Mucosa of descending colon (tissue), 3 donors: ENCODE results near the gene UBE2E1. TPM values are rescaled to one million over a fixed set of nuclear protein-coding genes. Genes with fewer than 3 reads are reported as not detected.

Source experiments
- ATAC-seq: fragments of 200-7000 bp; cut with Tn5 transposase; one replicate; pipeline ENCODE4 v1.9.1; 2020; ENCODE audit warnings: mild to moderate bottlenecking, moderate library complexity
- DNase-seq, 3 donors: peaks; one replicate each; pipeline ENCODE4 v3.0.0-alpha.2; 2020
- H3K36me3 ChIP-seq: fragments of 200-600 bp; one replicate; pipeline ENCODE4 v1.8.0; 2021; ENCODE audit warnings: low read depth, mild to moderate bottlenecking
- H3K4me1 ChIP-seq: fragments of 200-600 bp; one replicate; pipeline ENCODE4 v1.8.0; 2021; ENCODE audit warnings: low read depth, mild to moderate bottlenecking
- H3K4me3 ChIP-seq: fragments of 200-600 bp; one replicate; pipeline ENCODE4 v1.8.0; 2021; ENCODE audit warnings: mild to moderate bottlenecking
- H3K9me3 ChIP-seq: fragments of 200-600 bp; one replicate; pipeline ENCODE4 v1.8.0; 2021; ENCODE audit warnings: mild to moderate bottlenecking
- intact Hi-C, 2 donors: fragments of 100-400 bp; cut with DNase I in 1 of 2; cut with micrococcal nuclease in 1 of 2; formaldehyde crosslinking; loops; one replicate each; pipeline versions ENCODE4 v1.11.0 to v1.11.1; 2022; cut with DNase I, micrococcal nuclease
- long read RNA-seq, 2 donors: library from polyadenylated mRNA; unstranded; transcript quantifications; one replicate each; pipeline ENCODE4 v2.0.0, GENCODE V29; 2019 to 2021
- total RNA-seq, 3 donors: library from RNA; stranded (reverse); fragmentation: NEBNext Ultra II Directional in 2 of 3; extraction: Animal tissue kit (Norgen Biotek cat#: 25700) in 2 of 3; gene quantifications; one replicate each; pipeline versions ENCODE4 v1.2.1 to v1.2.4, GENCODE V29; 2021 to 2023
- TF ChIP-seq, protein P1 (sequence below): fragments of 200-600 bp; IDR thresholded peaks from one replicate; pipeline ENCODE4 v1.8.0; 2022; ENCODE audit warnings: antibody characterized with exemption, mild to moderate bottlenecking
- donor health status: DM: no; HTN: no; CAD: no; lungs with moderate emphysema.
- donor health status: DM: no; HTN: no; CAD: no.
- donor health status: DM: no; HTN: yes; CAD: no.

Gene UBE2E1
- 100 to 1,000 TPM in 1 of 3 donors, 10 to 100 TPM in 2; 84.7 to 111 (median 86.8) TPM for total RNA-seq
- long read RNA-seq, donor 1, partial matches to known transcripts, result 3 of 4 reads
- long read RNA-seq, donor 1, other reads (novel, unspliced or antisense), result 1 of 4 reads
- long read RNA-seq, donor 2, partial matches to known transcripts, result 1 of 2 reads
- long read RNA-seq, donor 2, other reads (novel, unspliced or antisense), result 0 of 2 reads

DNA sequence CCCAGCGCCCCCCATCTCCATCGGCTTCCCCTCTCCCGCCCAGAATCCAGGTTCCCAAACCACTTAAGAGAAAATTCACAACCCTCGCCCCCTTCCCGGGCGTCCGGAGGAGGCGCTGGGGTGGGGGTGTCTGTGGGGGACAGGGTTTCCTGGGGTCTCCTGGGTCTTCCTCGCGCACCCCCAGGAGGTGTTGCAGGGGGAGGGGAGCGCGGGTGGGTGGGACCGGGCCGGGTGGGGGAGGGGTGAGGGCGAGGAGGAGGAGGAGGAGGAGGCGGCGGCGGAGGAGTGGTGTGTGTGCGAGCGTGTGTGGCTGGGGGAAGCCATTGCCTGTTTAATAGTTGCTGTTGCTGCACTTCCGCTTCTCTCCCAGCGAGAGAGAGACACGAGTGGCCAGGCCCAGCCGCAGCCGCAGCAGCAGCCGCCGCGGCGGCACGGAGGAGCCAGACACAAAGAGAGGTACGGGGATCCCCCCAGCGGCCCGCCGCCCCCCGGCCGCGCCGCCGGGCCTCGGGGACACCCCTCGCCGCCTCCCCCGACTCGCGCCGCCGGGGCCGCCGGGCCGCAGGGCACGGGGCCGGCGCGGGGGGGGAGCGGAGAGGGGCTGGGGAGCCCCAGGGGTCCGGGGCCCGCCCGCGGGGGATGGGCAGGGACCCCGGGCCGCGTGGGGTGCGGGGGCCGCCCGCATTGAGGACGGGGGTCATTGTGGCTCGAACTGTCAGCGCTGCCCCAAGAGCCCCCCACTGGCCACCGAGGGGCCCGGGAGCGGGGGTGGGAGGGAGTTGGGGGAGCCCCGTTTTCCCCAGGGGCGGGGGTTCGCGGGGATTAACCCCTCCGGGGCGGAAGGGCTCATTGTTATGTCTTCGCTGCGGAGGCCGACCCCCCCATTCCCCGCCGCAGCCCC is at the start of gene UBE2E1:
Gene UBE2E1 (plus strand): TSS at position 323 of the 901 bp plus-strand sequence. CDS start 1,315 bp downstream, outside the sequence.
- intact Hi-C loops, result no loop called here
- DNase-seq, result peak; percentile 78 to 86 (median 80)
- Histone ChIP-seq H3K9me3 (no peaks in the 10 kb centered on the region), H3K4me3 (peak within 1 kb of the TSS; percentile 88), H3K36me3 (no peaks in the 10 kb centered on the region), H3K4me1 (peaks cover 28% of the 10 kb centered on the region)
- TF ChIP-seq, protein P1, sequence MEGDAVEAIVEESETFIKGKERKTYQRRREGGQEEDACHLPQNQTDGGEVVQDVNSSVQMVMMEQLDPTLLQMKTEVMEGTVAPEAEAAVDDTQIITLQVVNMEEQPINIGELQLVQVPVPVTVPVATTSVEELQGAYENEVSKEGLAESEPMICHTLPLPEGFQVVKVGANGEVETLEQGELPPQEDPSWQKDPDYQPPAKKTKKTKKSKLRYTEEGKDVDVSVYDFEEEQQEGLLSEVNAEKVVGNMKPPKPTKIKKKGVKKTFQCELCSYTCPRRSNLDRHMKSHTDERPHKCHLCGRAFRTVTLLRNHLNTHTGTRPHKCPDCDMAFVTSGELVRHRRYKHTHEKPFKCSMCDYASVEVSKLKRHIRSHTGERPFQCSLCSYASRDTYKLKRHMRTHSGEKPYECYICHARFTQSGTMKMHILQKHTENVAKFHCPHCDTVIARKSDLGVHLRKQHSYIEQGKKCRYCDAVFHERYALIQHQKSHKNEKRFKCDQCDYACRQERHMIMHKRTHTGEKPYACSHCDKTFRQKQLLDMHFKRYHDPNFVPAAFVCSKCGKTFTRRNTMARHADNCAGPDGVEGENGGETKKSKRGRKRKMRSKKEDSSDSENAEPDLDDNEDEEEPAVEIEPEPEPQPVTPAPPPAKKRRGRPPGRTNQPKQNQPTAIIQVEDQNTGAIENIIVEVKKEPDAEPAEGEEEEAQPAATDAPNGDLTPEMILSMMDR, result no peak
- peak; percentile 75 for ATAC-seq

DNA sequence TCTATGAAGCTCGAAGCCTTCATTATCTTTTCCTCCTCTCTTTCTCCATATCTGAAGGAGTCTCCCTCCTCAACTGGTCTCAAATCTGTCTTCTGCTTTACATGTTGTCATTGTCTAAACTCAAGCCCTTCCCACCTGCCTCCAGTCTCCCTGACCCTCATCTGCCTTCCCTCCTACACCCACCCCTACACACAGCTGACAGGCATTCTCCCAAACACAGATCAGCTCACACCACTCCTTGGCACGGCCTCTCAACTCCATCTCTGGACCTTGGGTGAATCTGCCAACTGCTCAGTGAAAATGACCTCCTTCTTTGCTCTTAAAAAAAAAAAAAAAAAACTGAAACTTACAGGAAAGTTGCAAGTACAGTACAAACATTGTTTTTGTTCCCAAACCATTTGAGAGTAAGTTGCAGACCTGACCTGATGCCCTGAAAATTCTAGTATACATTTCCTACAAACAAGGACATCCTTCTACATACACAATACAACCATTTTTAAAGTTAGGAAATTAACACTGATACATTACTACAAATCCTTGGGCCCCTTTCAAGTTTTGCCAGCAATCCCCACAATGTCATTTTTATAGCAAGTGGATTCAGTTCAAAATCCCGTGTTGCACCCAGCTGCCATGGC is 49.4 kb upstream of the UBE2E1 start:
- Histone ChIP-seq H3K4me1 (no peaks in the 10 kb centered on the region), H3K4me3 (no peak overlapping the region), H3K9me3 (no peaks in the 10 kb centered on the region), H3K36me3 (no peaks in the 10 kb centered on the region)
- DNase-seq (no peak), ATAC-seq (no peak)
- TF ChIP-seq, protein P1, result no peak
- intact Hi-C loops, result no loop called here

DNA sequence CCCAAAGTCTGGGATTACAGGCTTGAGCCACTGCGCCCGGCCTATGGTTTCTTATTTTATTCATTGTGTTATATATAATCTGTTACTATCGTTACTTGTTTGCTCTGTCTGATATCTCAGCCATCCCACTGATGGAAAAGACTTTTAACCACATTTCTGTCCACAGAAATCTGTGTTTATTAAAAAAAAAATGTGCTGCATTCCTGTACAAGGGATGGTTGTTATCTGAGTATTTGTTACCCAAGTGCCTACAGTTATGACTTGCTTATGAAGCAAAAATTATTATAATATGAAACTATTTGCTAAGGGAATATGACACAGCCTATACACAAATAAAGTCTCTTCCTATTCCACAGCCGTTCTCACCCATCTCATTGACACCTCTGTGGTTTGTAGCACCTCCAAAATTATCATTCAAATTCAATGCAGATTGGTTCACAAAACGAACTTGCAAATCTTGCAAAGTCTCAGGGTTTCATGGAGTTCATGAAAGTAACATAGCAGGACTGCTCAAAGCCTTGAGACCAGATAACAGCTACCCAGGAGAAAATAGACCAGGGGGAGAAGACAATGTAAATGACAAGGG is 47.4 kb upstream of the UBE2E1 start:
- TF ChIP-seq, protein P1, result no peak
- intact Hi-C loops, result no loop called here
- H3K36me3 ChIP-seq, result no peaks in the 10 kb centered on the region
- no peak overlapping the region for H3K4me3 ChIP-seq
- DNase-seq (no peak), ATAC-seq (no peak)
- H3K4me1 ChIP-seq, result no peaks in the 10 kb centered on the region
- no peaks in the 10 kb centered on the region for H3K9me3 ChIP-seq

DNA sequence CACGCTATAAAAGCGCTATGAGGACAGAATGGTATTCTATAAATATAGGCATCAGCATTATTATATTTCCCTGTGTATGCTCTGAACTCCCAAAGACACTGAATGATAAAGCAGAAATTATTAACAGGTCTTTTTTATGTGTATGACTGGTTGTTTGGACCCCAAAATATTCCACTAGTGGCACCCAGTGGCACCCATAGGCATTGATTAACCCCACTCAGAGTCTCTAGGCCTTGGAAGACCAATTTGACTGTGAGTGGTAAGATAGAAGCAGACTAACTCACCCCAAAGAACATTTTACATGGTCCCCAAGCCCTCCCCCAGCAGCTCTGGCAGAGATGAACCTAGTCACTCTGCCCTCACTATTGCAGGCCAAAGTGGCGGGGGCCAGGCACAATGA is 45.4 kb upstream of the UBE2E1 start:
- H3K4me1 ChIP-seq, result no peaks in the 10 kb centered on the region
- no peak for DNase-seq
- TF ChIP-seq, protein P1, result no peak
- no peak for ATAC-seq
- H3K36me3 ChIP-seq, result no peaks in the 10 kb centered on the region
- intact Hi-C loops, result no loop called here
- H3K4me3 ChIP-seq, result no peak overlapping the region
- H3K9me3 ChIP-seq, result no peaks in the 10 kb centered on the region

DNA sequence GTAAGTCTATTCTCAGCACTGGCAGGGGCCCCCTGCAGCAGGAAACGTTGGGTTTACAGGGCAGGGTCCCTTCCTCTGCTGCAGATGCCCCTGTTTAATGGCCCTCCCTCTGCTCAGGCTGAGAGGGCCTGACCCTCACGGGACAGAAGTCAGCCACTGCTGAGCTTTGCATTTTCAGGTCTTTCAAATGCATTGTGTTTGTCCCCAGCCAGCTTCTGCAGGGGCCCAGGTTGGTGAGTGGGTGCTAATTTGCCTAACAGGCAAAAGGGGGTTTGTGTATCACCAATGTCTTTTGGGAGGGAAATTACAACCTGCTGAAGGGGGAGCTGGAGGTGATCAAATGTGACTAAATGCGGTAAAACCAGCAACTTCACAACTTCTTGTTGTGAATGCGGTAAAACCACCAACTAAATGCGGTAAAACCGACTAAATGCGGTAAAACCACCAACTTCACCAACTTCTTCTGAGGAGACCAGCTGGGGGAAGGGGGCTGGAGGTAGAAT is 44.8 kb upstream of the UBE2E1 start:
- intact Hi-C loops, result no loop called here
- TF ChIP-seq, protein P1, result no peak
- ATAC-seq (no peak), DNase-seq (no peak)
- no peak overlapping the region for H3K4me3 ChIP-seq
- H3K9me3 ChIP-seq, result no peaks in the 10 kb centered on the region
- H3K4me1 ChIP-seq, result no peaks in the 10 kb centered on the region
- no peaks in the 10 kb centered on the region for H3K36me3 ChIP-seq
